ENCODE measurements around the gene AK4. TPM values are rescaled to one million over a fixed set of nuclear protein-coding genes. Genes with fewer than 3 reads are reported as not detected.
"Not testable (repeated sequence)": the region's sequence is repeated elsewhere in the genome, so short reads cannot be mapped to it uniquely, and the experiment has no call there.

The AK4 gene
- under 1 TPM; 0.08 to 0.14 TPM for total RNA-seq
- 0.19 TPM for polyA plus RNA-seq (2013, experiment 1 of 2)
- polyA plus RNA-seq (2013, experiment 2 of 2) = 0.56 TPM
- total RNA-seq = 0 to 78.3 (median 0.48) reads per million in 172 experiments

- Histone ChIP-seq H3K4me1 (ENCODE audit: insufficient read depth, low read length) (peaks cover 17% of the 10 kb centered on the region), H3K27me3 (ENCODE audit: control insufficient read depth in 1 of 2, insufficient read depth in 2 of 2, low read length in 2 of 2) (peaks cover 31 to 40% of the 10 kb centered on the region in 2 experiments), H3K4me3 (ENCODE audit: low read length) (peak within 1 kb of the TSS; percentile 45)
- H3K9me3 Mint-ChIP-seq; DNase-seq; H3K27ac ChIP-seq (ENCODE audit: low read depth in 1 of 2, low read length in 2 of 2); H3K36me3 ChIP-seq (ENCODE audit: insufficient read depth, low read length); H3K9me3 ChIP-seq (ENCODE audit: control insufficient read depth in 1 of 2, insufficient read depth in 1 of 2, low read length in 2 of 2); CTCF ChIA-PET; POLR2A ChIA-PET; H3K36me3 Mint-ChIP-seq (ENCODE audit: low read depth); intact Hi-C loops (cut with DNase I, micrococcal nuclease); H3K27ac Mint-ChIP-seq: not testable (repeated sequence)
- ATAC-seq (ENCODE audit: poor library complexity) = peak; percentile 46
- H3K4me1 Mint-ChIP-seq (ENCODE audit: low read depth) = peaks cover 15% of the 10 kb centered on the region
- peaks cover 68% of the 10 kb centered on the region for H3K27me3 Mint-ChIP-seq
- H3K4me3 Mint-ChIP-seq = peak within 1 kb of the TSS; percentile 89
Observed at GRCh38 chr1:65148178-65148547, at the start of gene AK4. Gene AK4 (plus strand): TSS chr1:65148203. CDS start chr1:65148408, 205 bp downstream.

- TF ChIP-seq CTCF (IDR thresholded peaks at IDR 0.05) = no peak
- DNase-seq (no peak), ATAC-seq (ENCODE audit: poor library complexity) (no peak)
- H3K9me3 Mint-ChIP-seq = peaks cover 4% of the 10 kb centered on the region
- peaks cover 19 to 31% of the 10 kb centered on the region in 2 experiments for H3K9me3 ChIP-seq (ENCODE audit: control insufficient read depth in 1 of 2, insufficient read depth in 1 of 2, low read length in 2 of 2)
- no peaks in the 10 kb centered on the region for H3K4me1 Mint-ChIP-seq (ENCODE audit: low read depth)
- CTCF ChIA-PET = no interaction called here
- H3K27me3 ChIP-seq (ENCODE audit: control insufficient read depth in 1 of 2, insufficient read depth in 2 of 2, low read length in 2 of 2) = peaks cover 0 to 6% of the 10 kb centered on the region in 2 experiments
- no peaks in the 10 kb centered on the region for H3K4me1 ChIP-seq (ENCODE audit: insufficient read depth, low read length)
- no peaks in the 10 kb centered on the region for H3K36me3 ChIP-seq (ENCODE audit: insufficient read depth, low read length)
- peaks cover 7% of the 10 kb centered on the region for H3K27me3 Mint-ChIP-seq
- no peak overlapping the region for H3K4me3 ChIP-seq (ENCODE audit: low read length)
- POLR2A ChIA-PET = no interaction called here
- no peak overlapping the region for H3K27ac Mint-ChIP-seq
- intact Hi-C loops (cut with DNase I, micrococcal nuclease) = no loop called here
- H3K36me3 Mint-ChIP-seq (ENCODE audit: low read depth) = no peaks in the 10 kb centered on the region
- no peak overlapping the region for H3K27ac ChIP-seq (ENCODE audit: low read depth in 1 of 2, low read length in 2 of 2)
- no peak overlapping the region for H3K4me3 Mint-ChIP-seq
Observed at GRCh38 chr1:65103807-65104206, 44.2 kb upstream of the AK4 start.

- TF ChIP-seq CTCF (IDR thresholded peaks at IDR 0.05) = no peak
- Mint-ChIP-seq H3K27me3 (peaks cover 11% of the 10 kb centered on the region), H3K4me3 (no peak overlapping the region), H3K27ac (no peak overlapping the region), H3K36me3 (ENCODE audit: low read depth) (no peaks in the 10 kb centered on the region), H3K9me3 (peaks cover 2% of the 10 kb centered on the region), H3K4me1 (ENCODE audit: low read depth) (no peaks in the 10 kb centered on the region)
- ATAC-seq (ENCODE audit: poor library complexity) (no peak), DNase-seq (no peak)
- intact Hi-C loops (cut with DNase I, micrococcal nuclease) = no loop called here
- Histone ChIP-seq H3K4me1 (ENCODE audit: insufficient read depth, low read length) (no peaks in the 10 kb centered on the region), H3K4me3 (ENCODE audit: low read length) (no peak overlapping the region), H3K9me3 (ENCODE audit: control insufficient read depth in 1 of 2, insufficient read depth in 1 of 2, low read length in 2 of 2) (peaks cover 10 to 30% of the 10 kb centered on the region in 2 experiments), H3K27ac (ENCODE audit: low read depth in 1 of 2, low read length in 2 of 2) (no peak overlapping the region), H3K27me3 (ENCODE audit: control insufficient read depth in 1 of 2, insufficient read depth in 2 of 2, low read length in 2 of 2) (peaks cover 0 to 6% of the 10 kb centered on the region in 2 experiments), H3K36me3 (ENCODE audit: insufficient read depth, low read length) (no peaks in the 10 kb centered on the region)
- ChIA-PET CTCF (no interaction called here), POLR2A (no interaction called here)
Observed at GRCh38 chr1:65104854-65105534, 43.0 kb upstream of the AK4 start.

- no peak for ATAC-seq (ENCODE audit: poor library complexity)
Observed at GRCh38 chr1:65105596-65105995, 42.4 kb upstream of the AK4 start.

More at GRCh38 chr1:65105596-65105995, 42.4 kb upstream of the AK4 start:
- peaks cover 0 to 6% of the 10 kb centered on the region in 2 experiments for H3K27me3 ChIP-seq (ENCODE audit: control insufficient read depth in 1 of 2, insufficient read depth in 2 of 2, low read length in 2 of 2)
- ChIA-PET CTCF (no interaction called here), POLR2A (no interaction called here)
- no peak for DNase-seq
- peaks cover 7 to 27% of the 10 kb centered on the region in 2 experiments for H3K9me3 ChIP-seq (ENCODE audit: control insufficient read depth in 1 of 2, insufficient read depth in 1 of 2, low read length in 2 of 2)
- H3K36me3 ChIP-seq (ENCODE audit: insufficient read depth, low read length) = no peaks in the 10 kb centered on the region
- intact Hi-C loops (cut with DNase I, micrococcal nuclease) = no loop called here
- Mint-ChIP-seq H3K27ac (no peak overlapping the region), H3K9me3 (peaks cover 2% of the 10 kb centered on the region), H3K4me1 (ENCODE audit: low read depth) (no peaks in the 10 kb centered on the region), H3K27me3 (peaks cover 11% of the 10 kb centered on the region), H3K36me3 (ENCODE audit: low read depth) (no peaks in the 10 kb centered on the region), H3K4me3 (no peak overlapping the region)
- no peak for TF ChIP-seq CTCF (IDR thresholded peaks at IDR 0.05)
- no peaks in the 10 kb centered on the region for H3K4me1 ChIP-seq (ENCODE audit: insufficient read depth, low read length)
- no peak overlapping the region for H3K4me3 ChIP-seq (ENCODE audit: low read length)
- no peak overlapping the region for H3K27ac ChIP-seq (ENCODE audit: low read depth in 1 of 2, low read length in 2 of 2)

All from CD4-positive, alpha-beta T cell (primary cell).